Fibroblast of lung (primary cell): ENCODE measurements around the gene CD320.
"Not testable (repeated sequence)": the region's sequence is repeated elsewhere in the genome, so short reads cannot be mapped to it uniquely, and the experiment has no call there.

Source experiments
- CTCF ChIP-seq, 2 donors: IDR thresholded peaks in 1 of 2; conservative IDR thresholded peaks in 1 of 2; 1 replicate in 1 of 2; 2 replicates in 1 of 2; pipeline ENCODE4 v1.5.1; 2011 to 2012; ENCODE audit warnings: low read length in 2 of 2, control low read depth in 1 of 2, inconsistent platforms in 1 of 2, low read depth in 1 of 2, mild to moderate bottlenecking in 1 of 2
- EZH2 ChIP-seq: IDR thresholded peaks from 2 replicates; pipeline ENCODE4 v1.5.1; 2012; ENCODE audit warnings: low read length, control low read depth, mild to moderate bottlenecking; ENCODE audit errors: missing control alignments

GRCh38 chr19:8264248-8264647 lies 43.9 kb downstream of the CD320 start:
- not testable (repeated sequence) for TF ChIP-seq CTCF (conservative IDR thresholded peaks at IDR 0.05 in 1 of 2, IDR thresholded peaks at IDR 0.05 in 1 of 2; ENCODE audit: low read depth in 1 of 2, low read length in 2 of 2); EZH2
